Cardiac fibroblast (primary cell): ENCODE measurements around the gene TECPR1.

ENCODE experiments used
- DNase-seq, 2 donors: peaks; one replicate each; pipeline versions ENCODE4 v3.0.0 to v3.0.0-alpha.2; 2010; ENCODE audit warnings: low read depth in 2 of 2
- H3K4me3 ChIP-seq, 2 donors: replicated peaks in 1 of 2; 1 replicate in 1 of 2; 2 replicates in 1 of 2; pipeline ENCODE4 v1.5.1; 2011; ENCODE audit warnings: low read depth in 2 of 2, low read length in 2 of 2, mild to moderate bottlenecking in 2 of 2, moderate library complexity in 1 of 2
- TF ChIP-seq, protein P1 (sequence below): IDR thresholded peaks from one replicate; pipeline ENCODE4 v1.5.1; 2011; ENCODE audit warnings: low read depth, mild to moderate bottlenecking, low read length, inconsistent platforms

TECPR1 gene, protein sequence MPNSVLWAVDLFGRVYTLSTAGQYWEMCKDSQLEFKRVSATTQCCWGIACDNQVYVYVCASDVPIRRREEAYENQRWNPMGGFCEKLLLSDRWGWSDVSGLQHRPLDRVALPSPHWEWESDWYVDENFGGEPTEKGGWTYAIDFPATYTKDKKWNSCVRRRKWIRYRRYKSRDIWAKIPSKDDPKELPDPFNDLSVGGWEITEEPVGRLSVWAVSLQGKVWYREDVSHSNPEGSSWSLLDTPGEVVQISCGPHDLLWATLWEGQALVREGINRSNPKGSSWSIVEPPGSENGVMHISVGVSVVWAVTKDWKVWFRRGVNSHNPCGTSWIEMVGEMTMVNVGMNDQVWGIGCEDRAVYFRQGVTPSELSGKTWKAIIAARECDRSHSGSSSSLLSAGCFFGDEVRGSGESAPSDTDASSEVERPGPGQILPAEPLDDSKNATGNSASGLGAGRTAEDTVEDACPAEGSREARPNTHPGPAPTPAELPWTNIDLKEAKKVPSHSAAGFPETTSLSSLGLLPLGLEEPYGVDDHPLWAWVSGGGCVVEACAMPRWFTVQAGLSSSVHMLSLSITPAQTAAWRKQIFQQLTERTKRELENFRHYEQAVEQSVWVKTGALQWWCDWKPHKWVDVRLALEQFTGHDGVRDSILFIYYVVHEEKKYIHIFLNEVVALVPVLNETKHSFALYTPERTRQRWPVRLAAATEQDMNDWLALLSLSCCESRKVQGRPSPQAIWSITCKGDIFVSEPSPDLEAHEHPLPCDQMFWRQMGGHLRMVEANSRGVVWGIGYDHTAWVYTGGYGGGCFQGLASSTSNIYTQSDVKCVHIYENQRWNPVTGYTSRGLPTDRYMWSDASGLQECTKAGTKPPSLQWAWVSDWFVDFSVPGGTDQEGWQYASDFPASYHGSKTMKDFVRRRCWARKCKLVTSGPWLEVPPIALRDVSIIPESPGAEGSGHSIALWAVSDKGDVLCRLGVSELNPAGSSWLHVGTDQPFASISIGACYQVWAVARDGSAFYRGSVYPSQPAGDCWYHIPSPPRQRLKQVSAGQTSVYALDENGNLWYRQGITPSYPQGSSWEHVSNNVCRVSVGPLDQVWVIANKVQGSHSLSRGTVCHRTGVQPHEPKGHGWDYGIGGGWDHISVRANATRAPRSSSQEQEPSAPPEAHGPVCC

DNA sequence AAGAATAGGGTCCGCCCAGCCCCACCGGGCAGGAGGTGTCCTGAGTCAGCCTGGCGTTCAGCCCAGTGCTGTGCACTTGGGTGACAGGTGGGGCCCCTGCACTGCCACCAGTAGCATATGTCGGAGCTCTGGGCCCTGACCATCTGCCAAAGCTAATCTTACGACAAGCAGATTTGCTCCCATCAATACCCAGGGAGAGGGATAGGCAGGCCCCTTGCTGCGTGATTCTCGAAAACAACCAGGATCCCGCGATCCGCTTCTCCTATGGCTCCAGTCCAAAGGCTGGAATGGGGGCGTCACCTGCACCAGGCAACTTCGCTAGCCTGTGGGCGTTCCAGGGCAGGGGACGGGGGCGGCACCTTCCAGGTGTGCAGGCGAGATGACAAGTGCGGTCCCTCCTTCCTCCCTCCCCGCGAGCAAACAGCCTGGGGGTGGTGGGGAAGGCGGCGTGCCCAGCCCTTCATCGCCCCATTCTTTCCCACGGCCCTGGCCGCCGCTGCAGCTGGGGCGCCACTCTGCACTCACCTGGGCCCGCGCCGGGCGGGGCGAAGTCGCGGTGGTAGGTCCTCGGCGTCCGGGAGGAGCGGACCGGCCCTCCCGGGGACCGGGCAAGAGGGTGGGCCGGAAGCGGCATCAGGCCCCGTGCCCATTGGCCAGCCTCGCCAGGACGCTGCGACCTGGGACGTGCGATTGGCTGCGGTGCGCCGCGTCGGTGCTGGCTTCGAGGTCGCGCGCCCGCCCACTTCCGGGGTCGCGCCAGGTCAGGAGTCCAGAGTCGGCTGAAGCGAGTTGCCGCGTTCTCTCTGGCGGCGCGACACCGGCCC lies at the start of gene TECPR1:
Gene TECPR1, minus strand, starts transcription at position 632 of the 824 bp plus-strand sequence. CDS start 6,086 bp downstream, outside the sequence.
- TF ChIP-seq, protein P1, sequence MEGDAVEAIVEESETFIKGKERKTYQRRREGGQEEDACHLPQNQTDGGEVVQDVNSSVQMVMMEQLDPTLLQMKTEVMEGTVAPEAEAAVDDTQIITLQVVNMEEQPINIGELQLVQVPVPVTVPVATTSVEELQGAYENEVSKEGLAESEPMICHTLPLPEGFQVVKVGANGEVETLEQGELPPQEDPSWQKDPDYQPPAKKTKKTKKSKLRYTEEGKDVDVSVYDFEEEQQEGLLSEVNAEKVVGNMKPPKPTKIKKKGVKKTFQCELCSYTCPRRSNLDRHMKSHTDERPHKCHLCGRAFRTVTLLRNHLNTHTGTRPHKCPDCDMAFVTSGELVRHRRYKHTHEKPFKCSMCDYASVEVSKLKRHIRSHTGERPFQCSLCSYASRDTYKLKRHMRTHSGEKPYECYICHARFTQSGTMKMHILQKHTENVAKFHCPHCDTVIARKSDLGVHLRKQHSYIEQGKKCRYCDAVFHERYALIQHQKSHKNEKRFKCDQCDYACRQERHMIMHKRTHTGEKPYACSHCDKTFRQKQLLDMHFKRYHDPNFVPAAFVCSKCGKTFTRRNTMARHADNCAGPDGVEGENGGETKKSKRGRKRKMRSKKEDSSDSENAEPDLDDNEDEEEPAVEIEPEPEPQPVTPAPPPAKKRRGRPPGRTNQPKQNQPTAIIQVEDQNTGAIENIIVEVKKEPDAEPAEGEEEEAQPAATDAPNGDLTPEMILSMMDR: no peak
- peak; percentile 87 to 93 for DNase-seq
- peak within 1 kb of the TSS; percentile 92 to 95 for H3K4me3 ChIP-seq

DNA sequence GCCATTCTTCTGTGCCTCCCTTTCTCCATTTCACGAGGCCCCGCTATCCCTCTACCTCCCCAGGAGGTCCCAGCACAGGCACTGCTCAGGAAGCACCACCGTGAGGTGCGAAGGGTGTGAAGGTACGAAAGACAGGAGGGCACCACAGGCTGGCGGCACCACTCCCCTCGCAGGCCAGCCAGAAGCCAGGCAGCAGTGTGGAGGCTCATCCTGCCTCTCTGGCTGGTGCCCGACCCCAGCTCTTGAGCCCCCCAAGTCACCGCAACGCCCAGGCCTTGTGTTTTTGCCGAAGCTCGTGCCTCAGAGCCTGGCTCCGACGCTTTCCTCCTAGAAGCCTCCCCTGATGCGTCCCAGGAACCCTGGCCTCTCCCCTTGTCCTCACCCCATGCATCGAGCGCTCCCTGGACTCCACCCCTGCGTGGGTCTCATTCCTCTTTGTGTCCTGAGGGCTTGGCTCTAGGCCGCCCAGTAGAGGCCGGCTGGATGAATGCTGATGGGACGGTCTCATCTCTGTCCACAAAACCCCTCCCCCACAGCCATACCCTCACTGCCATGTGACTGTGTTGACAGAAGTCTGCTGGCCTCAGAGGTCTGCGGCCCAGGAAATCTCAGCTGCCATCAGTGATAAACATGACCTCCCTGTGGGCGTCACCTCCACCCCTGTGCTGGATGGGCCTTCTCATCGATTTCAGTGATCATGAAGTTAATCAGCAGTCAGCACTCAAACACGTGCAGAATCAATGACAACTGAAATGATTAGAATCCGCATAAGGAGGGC lies 48.8 kb upstream of the TECPR1 start:
- no peak overlapping the region for H3K4me3 ChIP-seq
- TF ChIP-seq, protein P1: no peak
- no peak for DNase-seq

DNA sequence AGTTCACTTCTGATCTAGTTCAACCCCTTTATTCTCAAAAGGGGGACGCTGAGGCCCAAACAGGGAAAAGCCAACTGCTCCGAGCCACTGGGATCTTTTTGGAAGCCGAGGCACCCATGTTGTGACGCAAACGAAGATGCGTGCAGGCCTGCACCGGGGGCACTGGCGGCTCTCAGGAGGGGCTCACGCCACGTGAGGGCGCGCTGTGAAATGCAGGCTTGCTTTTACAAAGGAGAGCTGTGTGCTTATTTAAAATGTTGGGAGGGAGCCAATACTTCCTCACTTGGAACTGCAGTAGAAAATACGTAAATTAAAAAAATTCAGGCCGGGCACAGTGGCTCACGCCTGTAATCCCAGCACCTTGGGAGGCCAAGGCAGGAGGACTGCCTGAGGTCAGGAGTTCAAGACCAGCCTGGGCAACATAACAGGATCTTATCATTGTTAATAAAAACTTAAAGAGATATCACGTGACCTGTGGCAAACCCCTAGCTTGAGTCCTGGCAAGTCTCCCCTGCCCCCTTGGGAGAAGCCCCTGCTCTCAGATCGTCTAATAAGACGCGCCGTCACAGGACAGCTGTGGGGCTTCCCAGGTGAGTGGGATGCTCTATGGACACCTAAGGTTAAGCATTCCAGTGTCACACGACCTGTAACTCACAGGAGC lies 45.7 kb upstream of the TECPR1 start:
- TF ChIP-seq, protein P1: no peak
- DNase-seq: no peak
- no peak overlapping the region for H3K4me3 ChIP-seq

DNA sequence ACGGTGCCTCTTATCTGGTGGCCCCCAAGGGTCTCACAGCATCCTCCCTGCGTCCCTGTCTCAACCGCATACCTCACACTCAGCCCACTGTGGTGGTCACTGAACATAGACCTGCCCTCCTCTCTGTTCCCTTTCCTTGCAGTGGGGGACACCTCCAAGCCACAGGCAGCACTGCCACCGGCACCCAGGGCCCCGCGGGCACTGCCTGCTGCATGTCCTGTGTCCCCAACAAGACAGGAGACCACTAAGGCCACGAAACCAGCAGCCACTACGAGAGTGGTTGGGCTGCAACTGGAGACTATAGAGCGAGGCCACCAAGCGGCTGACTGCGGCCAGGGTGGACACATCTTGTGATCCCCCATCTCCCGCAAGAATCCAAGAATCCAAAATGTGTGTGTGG lies 44.8 kb upstream of the TECPR1 start:
- TF ChIP-seq, protein P1: no peak
- DNase-seq: no peak
- H3K4me3 ChIP-seq: no peak overlapping the region

DNA sequence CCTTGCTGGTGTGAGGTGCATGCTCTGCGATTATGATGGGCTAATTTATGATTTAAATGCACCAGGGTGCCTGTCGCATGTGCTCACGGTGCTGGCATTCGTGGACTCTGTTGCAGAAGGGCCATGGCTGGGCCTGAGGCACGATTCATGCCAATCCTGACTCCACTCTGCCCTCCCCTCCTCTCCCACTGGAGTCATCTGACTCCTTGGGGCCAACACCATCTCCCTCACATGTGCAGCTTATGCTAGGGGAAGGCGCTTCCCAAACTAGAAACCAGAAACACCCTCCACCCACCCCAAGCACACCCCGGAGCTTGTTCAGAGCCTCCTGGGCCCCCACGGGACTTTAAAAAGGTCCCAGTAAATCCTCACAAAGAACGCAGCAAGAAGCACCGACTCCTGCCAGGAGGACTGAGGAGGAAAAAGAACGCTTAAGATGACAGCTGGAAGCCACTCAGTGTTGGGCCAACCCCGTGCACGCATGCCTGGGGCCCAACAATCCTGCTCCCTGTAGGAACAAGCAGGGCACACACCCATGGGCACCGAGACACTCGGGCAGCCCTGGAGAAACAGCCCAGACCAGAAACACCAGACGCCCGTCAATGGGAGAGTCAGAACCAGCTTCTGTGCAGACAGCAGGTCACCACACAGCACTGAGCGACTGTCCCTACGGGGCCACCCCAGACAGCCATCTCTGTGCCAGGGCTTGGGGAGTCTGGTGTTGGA lies 43.6 kb upstream of the TECPR1 start:
- TF ChIP-seq, protein P1: no peak
- H3K4me3 ChIP-seq: no peak overlapping the region
- no peak for DNase-seq
